Brain microvascular endothelial cell (primary cell): ENCODE results near the gene CCND1.

ENCODE experiments used
- DNase-seq: peaks from one replicate; pipeline ENCODE4 v3.0.0-alpha.2; 2020
- H3K27ac ChIP-seq: fragments of 250-450 bp; sonication (Bioruptor Pico); 2 replicates; pipeline ENCODE4 v1.5.1; 2020; ENCODE audit warnings: mild to moderate bottlenecking, moderate library complexity
- H3K27me3 ChIP-seq: fragments of 250-450 bp; sonication (Bioruptor Pico); replicated peaks from 2 replicates; pipeline ENCODE4 v1.5.1; 2020; ENCODE audit warnings: mild to moderate bottlenecking
- H3K36me3 ChIP-seq: fragments of 250-450 bp; sonication (Bioruptor Pico); replicated peaks from 2 replicates; pipeline ENCODE4 v1.5.1; 2020; ENCODE audit warnings: mild to moderate bottlenecking
- H3K4me3 ChIP-seq: 2 replicates; pipeline ENCODE4 v1.5.1; 2011; ENCODE audit warnings: low read depth, mild to moderate bottlenecking, control low read depth, low read length, moderate library complexity
- CTCF ChIP-seq: IDR thresholded peaks from 2 replicates; pipeline ENCODE4 v1.5.1; 2011; ENCODE audit warnings: low read depth, mild to moderate bottlenecking, moderate library complexity, low read length, control low read depth, inconsistent platforms; ENCODE audit errors: missing control alignments
- in situ Hi-C: cut with HindIII; loops from 2 replicates; pipeline ENCODE4 v1.10.0; 2017; ENCODE audit warnings: low sequenced_read_pairs, low pct_ligation_motif_present

CCND1 gene

GRCh38 chr11:69665669-69666068 is 24.7 kb downstream of the CCND1 start:
- in situ Hi-C loops: loop anchor here (25.0 kb wide), 1 partner anchor 553 kb away; no protein-coding TSS in a partner anchor
- no peak for TF ChIP-seq CTCF
- Histone ChIP-seq H3K36me3 (peaks cover 13% of the 10 kb centered on the region), H3K27me3 (no peaks in the 10 kb centered on the region), H3K27ac (no peak overlapping the region), H3K4me3 (no peak overlapping the region)
- no peak for DNase-seq

GRCh38 chr11:69666261-69666660 is 25.3 kb downstream of the CCND1 start:
- TF ChIP-seq CTCF: no peak
- Histone ChIP-seq H3K36me3 (peaks cover 17% of the 10 kb centered on the region), H3K27ac (no peak overlapping the region), H3K27me3 (no peaks in the 10 kb centered on the region), H3K4me3 (no peak overlapping the region)
- no peak for DNase-seq
- in situ Hi-C loops: loop anchor here (25.0 kb wide), 1 partner anchor 554 kb away; no protein-coding TSS in a partner anchor

GRCh38 chr11:69666752-69667536 is 26.0 kb downstream of the CCND1 start:
- Histone ChIP-seq H3K27me3 (no peaks in the 10 kb centered on the region), H3K36me3 (peaks cover 17% of the 10 kb centered on the region), H3K4me3 (no peak overlapping the region), H3K27ac (no peak overlapping the region)
- in situ Hi-C loops: loop anchor here (25.0 kb wide), 1 partner anchor 555 kb away; no protein-coding TSS in a partner anchor
- no peak for DNase-seq
- no peak for TF ChIP-seq CTCF

- H3K27me3 ChIP-seq: no peaks in the 10 kb centered on the region
- no peak overlapping the region for H3K27ac ChIP-seq
- no peak for DNase-seq
- H3K4me3 ChIP-seq: no peak overlapping the region
- no peak for TF ChIP-seq CTCF
- peaks cover 20% of the 10 kb centered on the region for H3K36me3 ChIP-seq
- in situ Hi-C loops: loop anchor here (25.0 kb wide), 1 partner anchor 556 kb away; no protein-coding TSS in a partner anchor
Measured at GRCh38 chr11:69667619-69668604, 27.0 kb downstream of the CCND1 start.

GRCh38 chr11:69669486-69669885 is 28.5 kb downstream of the CCND1 start:
- Histone ChIP-seq H3K27me3 (no peaks in the 10 kb centered on the region), H3K36me3 (peaks cover 17% of the 10 kb centered on the region), H3K27ac (no peak overlapping the region), H3K4me3 (no peak overlapping the region)
- DNase-seq: no peak
- in situ Hi-C loops: loop anchor here (25.0 kb wide), 1 partner anchor 557 kb away; no protein-coding TSS in a partner anchor
- TF ChIP-seq CTCF: no peak
